GM19395 (cell line): ENCODE data around the gene SUPT3H.
"Not testable (repeated sequence)": the region's sequence is repeated elsewhere in the genome, so short reads cannot be mapped to it uniquely, and the experiment has no call there.

Experiments
- ATAC-seq: cut with Tn5 transposase; IDR thresholded peaks from one replicate; pipeline ENCODE4 v1.9.1; 2021; ENCODE audit warnings: mild to moderate bottlenecking, moderate library complexity; ENCODE audit not compliant: unreplicated experiment

The SUPT3H gene

GRCh38 chr6:44920952-44921491 lies 456.7 kb downstream of the SUPT3H start:
- no peak for ATAC-seq

GRCh38 chr6:44918671-44919296 lies 458.9 kb downstream of the SUPT3H start:
- no peak for ATAC-seq

- ATAC-seq = no peak
These were observed 460.3 kb downstream of the SUPT3H start for GRCh38 chr6:44917430-44917829.

- no peak for ATAC-seq
These were observed 462.6 kb downstream of the SUPT3H start for GRCh38 chr6:44915111-44915510.

GRCh38 chr6:44914141-44914540 lies 463.6 kb downstream of the SUPT3H start:
- ATAC-seq = no peak

- no peak for ATAC-seq
These were observed 471.0 kb downstream of the SUPT3H start for GRCh38 chr6:44906761-44907160.

GRCh38 chr6:44900358-44900757 lies 477.4 kb downstream of the SUPT3H start:
- not testable (repeated sequence) for ATAC-seq

- ATAC-seq = no peak
These were observed 479.3 kb downstream of the SUPT3H start for GRCh38 chr6:44898296-44898930.

- ATAC-seq = no peak
These were observed 480.4 kb downstream of the SUPT3H start for GRCh38 chr6:44897316-44897715.

GRCh38 chr6:44896701-44897100 lies 481.0 kb downstream of the SUPT3H start:
- ATAC-seq = no peak

GRCh38 chr6:44892579-44892978 lies 485.2 kb downstream of the SUPT3H start:
- ATAC-seq = no peak

GRCh38 chr6:44879071-44879470 lies 498.7 kb downstream of the SUPT3H start:
- not testable (repeated sequence) for ATAC-seq

- ATAC-seq = not testable (repeated sequence)
These were observed 501.1 kb downstream of the SUPT3H start for GRCh38 chr6:44876638-44877037.

GRCh38 chr6:44869321-44869897 lies 508.3 kb downstream of the SUPT3H start:
- peak; percentile 82 for ATAC-seq

- peak; percentile 17 for ATAC-seq
These were observed 508.8 kb downstream of the SUPT3H start for GRCh38 chr6:44868910-44869309.

- peak; percentile 56 for ATAC-seq
These were observed 509.4 kb downstream of the SUPT3H start for GRCh38 chr6:44868335-44868668.

GRCh38 chr6:44867571-44868334 lies 510.0 kb downstream of the SUPT3H start:
- peak; percentile 69 for ATAC-seq

GRCh38 chr6:44865184-44865583 lies 512.5 kb downstream of the SUPT3H start:
- not testable (repeated sequence) for ATAC-seq

- no peak for ATAC-seq
These were observed 517.8 kb downstream of the SUPT3H start for GRCh38 chr6:44859901-44860410.

- no peak for ATAC-seq
These were observed 518.7 kb downstream of the SUPT3H start for GRCh38 chr6:44858998-44859397.

- ATAC-seq = no peak
These were observed 521.3 kb downstream of the SUPT3H start for GRCh38 chr6:44856479-44856878.
